ENCODE measurements around the gene SERINC2. TPM values are rescaled to one million over a fixed set of nuclear protein-coding genes. Genes with fewer than 3 reads are reported as not detected.

Gene SERINC2
- total and polyA plus RNA-seq, 9 of the 15 experiments (the other 6 are each of a cell fraction or from before 2014, with no cell fraction given) = 0.07 to 1.2 (median 0.70) TPM; not detected in 2

DNA sequence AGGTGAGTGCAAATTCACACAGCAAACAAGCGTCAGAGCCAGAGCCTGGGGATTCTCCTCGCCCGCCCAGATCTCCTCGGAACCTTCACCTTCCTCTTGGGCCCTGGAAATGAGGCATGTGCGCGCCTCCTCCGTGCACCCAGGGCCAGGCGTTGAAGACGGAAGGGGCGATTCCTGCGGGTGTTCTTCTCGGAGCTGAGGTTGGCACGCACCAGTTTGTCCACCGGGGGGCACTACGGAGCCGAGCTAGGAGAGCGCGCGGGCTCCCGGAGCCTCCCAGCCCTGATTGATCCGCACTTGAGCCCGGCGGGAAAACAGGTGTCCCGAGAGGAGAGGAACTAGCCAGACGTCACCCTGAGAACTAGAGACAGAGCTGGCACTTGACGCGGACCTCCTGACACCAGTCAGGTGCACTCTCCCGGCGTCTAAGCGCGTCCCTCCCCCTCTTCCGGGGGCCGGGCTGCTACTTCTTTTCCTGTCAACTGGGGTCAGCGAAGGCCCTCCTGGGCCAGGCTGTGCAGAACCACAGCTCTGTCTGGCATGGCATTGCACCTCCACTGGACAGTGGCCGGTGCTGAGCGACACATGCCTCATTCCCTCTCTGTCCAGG is 18.3 kb upstream of the SERINC2 start (continued):
- TF ChIP-seq, protein P1, sequence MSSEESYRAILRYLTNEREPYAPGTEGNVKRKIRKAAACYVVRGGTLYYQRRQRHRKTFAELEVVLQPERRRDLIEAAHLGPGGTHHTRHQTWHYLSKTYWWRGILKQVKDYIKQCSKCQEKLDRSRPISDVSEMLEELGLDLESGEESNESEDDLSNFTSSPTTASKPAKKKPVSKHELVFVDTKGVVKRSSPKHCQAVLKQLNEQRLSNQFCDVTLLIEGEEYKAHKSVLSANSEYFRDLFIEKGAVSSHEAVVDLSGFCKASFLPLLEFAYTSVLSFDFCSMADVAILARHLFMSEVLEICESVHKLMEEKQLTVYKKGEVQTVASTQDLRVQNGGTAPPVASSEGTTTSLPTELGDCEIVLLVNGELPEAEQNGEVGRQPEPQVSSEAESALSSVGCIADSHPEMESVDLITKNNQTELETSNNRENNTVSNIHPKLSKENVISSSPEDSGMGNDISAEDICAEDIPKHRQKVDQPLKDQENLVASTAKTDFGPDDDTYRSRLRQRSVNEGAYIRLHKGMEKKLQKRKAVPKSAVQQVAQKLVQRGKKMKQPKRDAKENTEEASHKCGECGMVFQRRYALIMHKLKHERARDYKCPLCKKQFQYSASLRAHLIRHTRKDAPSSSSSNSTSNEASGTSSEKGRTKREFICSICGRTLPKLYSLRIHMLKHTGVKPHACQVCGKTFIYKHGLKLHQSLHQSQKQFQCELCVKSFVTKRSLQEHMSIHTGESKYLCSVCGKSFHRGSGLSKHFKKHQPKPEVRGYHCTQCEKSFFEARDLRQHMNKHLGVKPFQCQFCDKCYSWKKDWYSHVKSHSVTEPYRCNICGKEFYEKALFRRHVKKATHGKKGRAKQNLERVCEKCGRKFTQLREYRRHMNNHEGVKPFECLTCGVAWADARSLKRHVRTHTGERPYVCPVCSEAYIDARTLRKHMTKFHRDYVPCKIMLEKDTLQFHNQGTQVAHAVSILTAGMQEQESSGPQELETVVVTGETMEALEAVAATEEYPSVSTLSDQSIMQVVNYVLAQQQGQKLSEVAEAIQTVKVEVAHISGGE (CRISPR knock-in tag; IDR thresholded peaks at IDR 0.05) = no peak
- TF ChIP-seq SAP30 (IDR thresholded peaks at IDR 0.05; ENCODE audit: borderline replicate concordance, insufficient read depth, low read depth, low read length, poor library complexity, severe bottlenecking) (no peak), FOXA3 (CRISPR knock-in tag; conservative IDR thresholded peaks at IDR 0.05 in 1 of 2, IDR thresholded peaks at IDR 0.05 in 1 of 2) (no peak), YY1 (IDR thresholded peaks at IDR 0.05; ENCODE audit: borderline replicate concordance in 1 of 3, control insufficient read depth in 1 of 3, extremely low read depth in 1 of 3, insufficient read depth in 3 of 3, insufficient read length in 1 of 3, insufficient replicate concordance in 2 of 3, low read depth in 1 of 3, low read length in 2 of 3) (peak in 1 of 3 experiments; percentile 30), BRCA1 (IDR thresholded peaks at IDR 0.05) (no peak), BRCA1 (CRISPR knock-in tag; IDR thresholded peaks at IDR 0.05) (no peak), BCOR (IDR thresholded peaks at IDR 0.05) (no peak), ZNF830 (CRISPR knock-in tag; IDR thresholded peaks at IDR 0.05) (no peak), JUN (IDR thresholded peaks at IDR 0.05; ENCODE audit: borderline replicate concordance, low read depth, low read length) (peak; percentile 43; the same call in 1 of the 2 replicates), JUN (CRISPR knock-in tag; IDR thresholded peaks at IDR 0.05; ENCODE audit: borderline replicate concordance) (no peak), SNRNP70 (optimal IDR thresholded peaks at IDR 0.05; ENCODE audit: low read depth, low read length) (no peak)
- TF ChIP-seq, protein P2, sequence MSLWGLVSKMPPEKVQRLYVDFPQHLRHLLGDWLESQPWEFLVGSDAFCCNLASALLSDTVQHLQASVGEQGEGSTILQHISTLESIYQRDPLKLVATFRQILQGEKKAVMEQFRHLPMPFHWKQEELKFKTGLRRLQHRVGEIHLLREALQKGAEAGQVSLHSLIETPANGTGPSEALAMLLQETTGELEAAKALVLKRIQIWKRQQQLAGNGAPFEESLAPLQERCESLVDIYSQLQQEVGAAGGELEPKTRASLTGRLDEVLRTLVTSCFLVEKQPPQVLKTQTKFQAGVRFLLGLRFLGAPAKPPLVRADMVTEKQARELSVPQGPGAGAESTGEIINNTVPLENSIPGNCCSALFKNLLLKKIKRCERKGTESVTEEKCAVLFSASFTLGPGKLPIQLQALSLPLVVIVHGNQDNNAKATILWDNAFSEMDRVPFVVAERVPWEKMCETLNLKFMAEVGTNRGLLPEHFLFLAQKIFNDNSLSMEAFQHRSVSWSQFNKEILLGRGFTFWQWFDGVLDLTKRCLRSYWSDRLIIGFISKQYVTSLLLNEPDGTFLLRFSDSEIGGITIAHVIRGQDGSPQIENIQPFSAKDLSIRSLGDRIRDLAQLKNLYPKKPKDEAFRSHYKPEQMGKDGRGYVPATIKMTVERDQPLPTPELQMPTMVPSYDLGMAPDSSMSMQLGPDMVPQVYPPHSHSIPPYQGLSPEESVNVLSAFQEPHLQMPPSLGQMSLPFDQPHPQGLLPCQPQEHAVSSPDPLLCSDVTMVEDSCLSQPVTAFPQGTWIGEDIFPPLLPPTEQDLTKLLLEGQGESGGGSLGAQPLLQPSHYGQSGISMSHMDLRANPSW (CRISPR knock-in tag; IDR thresholded peaks at IDR 0.05) = no peak

All from K562 (cell line).